ENCODE measurements around the gene CARS2.
"Not testable (repeated sequence)": the region's sequence is repeated elsewhere in the genome, so short reads cannot be mapped to it uniquely, and the experiment has no call there.

The CARS2 gene

GRCh38 chr13:110705826-110706569, at the start of gene CARS2:
Gene CARS2, minus strand, starts transcription at chr13:110706116. Its CDS starts 23 bp downstream, at chr13:110706093.
- DNase-seq (ENCODE audit: low read depth) = peak; percentile 92

- no peak for DNase-seq (ENCODE audit: low read depth)
Measured at GRCh38 chr13:110748271-110748670, 42.4 kb upstream of the CARS2 start.

GRCh38 chr13:110746438-110746837, 40.5 kb upstream of the CARS2 start:
- DNase-seq (ENCODE audit: low read depth) = no peak

GRCh38 chr13:110743687-110744086, 37.8 kb upstream of the CARS2 start:
- no peak for DNase-seq (ENCODE audit: low read depth)

GRCh38 chr13:110737555-110737954, 31.6 kb upstream of the CARS2 start:
- DNase-seq (ENCODE audit: low read depth) = no peak

- no peak for DNase-seq (ENCODE audit: low read depth)
Measured at GRCh38 chr13:110734561-110734960, 28.6 kb upstream of the CARS2 start.

GRCh38 chr13:110731072-110731471, 25.2 kb upstream of the CARS2 start:
- DNase-seq (ENCODE audit: low read depth) = no peak

- DNase-seq (ENCODE audit: low read depth) = peak; percentile 10
Measured at GRCh38 chr13:110726726-110727125, 20.8 kb upstream of the CARS2 start.

GRCh38 chr13:110726153-110726552, 20.2 kb upstream of the CARS2 start:
- DNase-seq (ENCODE audit: low read depth) = not testable (repeated sequence)

- no peak for DNase-seq (ENCODE audit: low read depth)
Measured at GRCh38 chr13:110723598-110723997, 17.7 kb upstream of the CARS2 start.

- no peak for DNase-seq (ENCODE audit: low read depth)
Measured at GRCh38 chr13:110722971-110723370, 17.1 kb upstream of the CARS2 start.

GRCh38 chr13:110719036-110719710, 13.3 kb upstream of the CARS2 start:
- no peak for DNase-seq (ENCODE audit: low read depth)

GRCh38 chr13:110716247-110716515, 10.3 kb upstream of the CARS2 start:
- no peak for DNase-seq (ENCODE audit: low read depth)

- peak; percentile 97 for DNase-seq (ENCODE audit: low read depth)
Measured at GRCh38 chr13:110715395-110716246, 9.7 kb upstream of the CARS2 start.

GRCh38 chr13:110714797-110715394, 9.0 kb upstream of the CARS2 start:
- DNase-seq (ENCODE audit: low read depth) = peak; percentile 27

GRCh38 chr13:110713981-110714796, 8.3 kb upstream of the CARS2 start:
- peak; percentile 67 for DNase-seq (ENCODE audit: low read depth)

- no peak for DNase-seq (ENCODE audit: low read depth)
Measured at GRCh38 chr13:110713642-110713952, 7.7 kb upstream of the CARS2 start, which contains the start of gene ING1. Gene ING1, plus strand, starts transcription at chr13:110713700. Its CDS starts 450 bp downstream, at chr13:110714150.

GRCh38 chr13:110712849-110713641, 7.1 kb upstream of the CARS2 start:
- DNase-seq (ENCODE audit: low read depth) = peak; percentile 99

- peak; percentile 80 for DNase-seq (ENCODE audit: low read depth)
Measured at GRCh38 chr13:110712081-110712848, 6.3 kb upstream of the CARS2 start.
